ENCODE measurements around the gene FEM1C. TPM values are rescaled to one million over a fixed set of nuclear protein-coding genes. Genes with fewer than 3 reads are reported as not detected.

The FEM1C gene

GRCh38 chr5:115471345-115472063, 73.1 kb downstream of the FEM1C start:
- peak overlapping the region; percentile 23 for H2AFZ ChIP-seq (ENCODE audit: low read depth, low read length)
- no peaks in the 10 kb centered on the region for H3K27me3 ChIP-seq (ENCODE audit: control insufficient read depth in 1 of 2, insufficient read depth in 1 of 2, low read length in 2 of 2)
- H2BK15ac ChIP-seq (ENCODE audit: low read depth, poor library complexity, severe bottlenecking): no peak overlapping the region
- H3K9ac ChIP-seq (ENCODE audit: low read length): no peak overlapping the region
- 92% methylated on average over 6 of the region's 6 CpGs for WGBS
- H3K9me3 ChIP-seq (ENCODE audit: control insufficient read depth, low read length): no peaks in the 10 kb centered on the region
- H3K23ac ChIP-seq (ENCODE audit: low read length in 2 of 2): no peak overlapping the region
- no peak overlapping the region for H2BK12ac ChIP-seq (ENCODE audit: low read length in 2 of 2)
- H2BK120ac ChIP-seq (ENCODE audit: low read depth, low read length): no peak overlapping the region
- H3K14ac ChIP-seq (ENCODE audit: low read length in 2 of 2): no peak overlapping the region
- no peaks in the 10 kb centered on the region for H3K79me1 ChIP-seq (replicated peaks; ENCODE audit: low read length, poor library complexity, severe bottlenecking)
- H2BK5ac ChIP-seq (ENCODE audit: low read depth, low read length, poor library complexity, severe bottlenecking): no peak overlapping the region
- no peak overlapping the region for H4K91ac ChIP-seq (ENCODE audit: low read length)
- no peaks in the 10 kb centered on the region for H3K36me3 ChIP-seq (ENCODE audit: control insufficient read depth in 1 of 2, insufficient read depth in 2 of 2, low read depth in 1 of 2, low read length in 2 of 2)
- no peaks in the 10 kb centered on the region for H3K4me1 ChIP-seq (ENCODE audit: control insufficient read depth, insufficient read depth, low read depth, low read length)
- H3K18ac ChIP-seq (ENCODE audit: low read depth in 1 of 2, low read length in 2 of 2): no peak overlapping the region
- no peak for DNase-seq
- H3K27ac ChIP-seq (ENCODE audit: low read length, poor library complexity, severe bottlenecking): no peak overlapping the region
- H3K4me2 ChIP-seq (ENCODE audit: low read length, poor library complexity, severe bottlenecking): no peak overlapping the region
- H4K8ac ChIP-seq (ENCODE audit: low read length): no peak overlapping the region
- H2AK5ac ChIP-seq (ENCODE audit: low read length, severe bottlenecking): no peak overlapping the region
- no peak overlapping the region for H3K4me3 ChIP-seq (ENCODE audit: insufficient read depth in 1 of 2, low read depth in 1 of 2, low read length in 2 of 2)
- H3K4ac ChIP-seq (ENCODE audit: low read depth in 1 of 2, low read length in 2 of 2): no peak overlapping the region

GRCh38 chr5:115470921-115471320, 73.7 kb downstream of the FEM1C start:
- no peak overlapping the region for H4K91ac ChIP-seq (ENCODE audit: low read length)
- H3K79me1 ChIP-seq (replicated peaks; ENCODE audit: low read length, poor library complexity, severe bottlenecking): no peaks in the 10 kb centered on the region
- H2AFZ ChIP-seq (ENCODE audit: low read depth, low read length): peak overlapping the region; percentile 23
- no peak overlapping the region for H2BK15ac ChIP-seq (ENCODE audit: low read depth, poor library complexity, severe bottlenecking)
- no peak overlapping the region for H3K4me2 ChIP-seq (ENCODE audit: low read length, poor library complexity, severe bottlenecking)
- H3K36me3 ChIP-seq (ENCODE audit: control insufficient read depth in 1 of 2, insufficient read depth in 2 of 2, low read depth in 1 of 2, low read length in 2 of 2): no peaks in the 10 kb centered on the region
- no peak overlapping the region for H2BK12ac ChIP-seq (ENCODE audit: low read length in 2 of 2)
- H3K14ac ChIP-seq (ENCODE audit: low read length in 2 of 2): no peak overlapping the region
- H3K27me3 ChIP-seq (ENCODE audit: control insufficient read depth in 1 of 2, insufficient read depth in 1 of 2, low read length in 2 of 2): no peaks in the 10 kb centered on the region
- no peak for DNase-seq
- no peak overlapping the region for H3K9ac ChIP-seq (ENCODE audit: low read length)
- H2AK5ac ChIP-seq (ENCODE audit: low read length, severe bottlenecking): no peak overlapping the region
- no peaks in the 10 kb centered on the region for H3K9me3 ChIP-seq (ENCODE audit: control insufficient read depth, low read length)
- H3K23ac ChIP-seq (ENCODE audit: low read length in 2 of 2): no peak overlapping the region
- no peak overlapping the region for H3K4ac ChIP-seq (ENCODE audit: low read depth in 1 of 2, low read length in 2 of 2)
- no peak overlapping the region for H2BK120ac ChIP-seq (ENCODE audit: low read depth, low read length)
- H2BK5ac ChIP-seq (ENCODE audit: low read depth, low read length, poor library complexity, severe bottlenecking): no peak overlapping the region
- 80% methylated on average over 1 of the region's 1 CpG for WGBS
- H4K8ac ChIP-seq (ENCODE audit: low read length): no peak overlapping the region
- H3K4me3 ChIP-seq (ENCODE audit: insufficient read depth in 1 of 2, low read depth in 1 of 2, low read length in 2 of 2): no peak overlapping the region
- H3K27ac ChIP-seq (ENCODE audit: low read length, poor library complexity, severe bottlenecking): no peak overlapping the region
- H3K18ac ChIP-seq (ENCODE audit: low read depth in 1 of 2, low read length in 2 of 2): no peak overlapping the region
- no peaks in the 10 kb centered on the region for H3K4me1 ChIP-seq (ENCODE audit: control insufficient read depth, insufficient read depth, low read depth, low read length)

Small RNAs within 50 kb of the gene (small RNA-seq; reads per million reads assigned to genes)
- gene AC008628.1 (ENCODE audit: low read depth): not detected
- gene AC008628.2 (ENCODE audit: low read depth): not detected

Data from mesenchymal stem cell (in vitro differentiated cells and primary cell).